GM18867 (cell line): ENCODE results near the gene WNT7A.

Source experiments
- ATAC-seq: cut with Tn5 transposase; IDR thresholded peaks from one replicate; pipeline ENCODE4 v1.9.1; 2021; ENCODE audit warnings: mild to moderate bottlenecking, moderate library complexity; ENCODE audit not compliant: unreplicated experiment

The WNT7A gene

GRCh38 chr3:13885704-13886010 lies 5.8 kb upstream of the WNT7A start:
- no peak for ATAC-seq

DNA sequence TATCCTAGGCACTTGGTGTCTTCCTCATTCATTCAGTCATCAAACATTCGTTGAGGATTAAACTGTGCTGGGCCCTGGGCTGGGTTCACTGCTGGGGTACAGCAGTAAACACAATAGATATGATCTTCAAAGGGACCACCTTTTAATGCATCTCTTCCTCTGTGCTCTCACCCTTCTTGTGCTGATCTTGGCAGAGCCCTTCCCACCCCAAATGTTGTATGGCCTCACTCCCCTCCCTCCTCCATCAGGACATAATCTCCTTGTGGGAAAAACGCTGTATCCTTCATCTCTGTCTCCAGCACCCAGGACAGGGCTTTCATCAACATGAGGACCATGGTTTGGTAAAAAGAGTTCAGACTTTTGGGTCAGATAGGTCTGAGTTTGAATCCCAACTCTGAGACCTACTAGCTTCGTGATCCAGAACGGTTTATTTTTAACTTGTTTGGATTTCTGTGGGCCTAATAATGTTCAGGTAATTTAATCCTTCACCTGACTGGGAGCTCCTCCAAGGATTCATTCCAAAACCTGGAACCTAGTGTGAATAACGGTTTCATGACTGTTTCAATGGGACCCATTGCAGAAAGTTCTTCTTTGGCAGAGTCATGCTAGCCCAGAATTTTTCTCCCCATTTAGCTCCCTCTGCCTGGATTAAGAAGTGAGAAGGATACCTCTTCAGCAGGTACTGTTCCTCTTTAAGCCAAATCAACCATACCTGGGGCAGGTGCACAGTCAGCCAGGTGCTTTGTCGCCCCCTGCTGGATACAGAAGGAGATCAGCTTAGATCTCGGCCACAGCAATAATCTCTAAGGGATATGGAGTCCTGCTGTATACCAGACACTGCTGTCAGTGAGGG lies 5.2 kb upstream of the WNT7A start:
- ATAC-seq = peak; percentile 71

DNA sequence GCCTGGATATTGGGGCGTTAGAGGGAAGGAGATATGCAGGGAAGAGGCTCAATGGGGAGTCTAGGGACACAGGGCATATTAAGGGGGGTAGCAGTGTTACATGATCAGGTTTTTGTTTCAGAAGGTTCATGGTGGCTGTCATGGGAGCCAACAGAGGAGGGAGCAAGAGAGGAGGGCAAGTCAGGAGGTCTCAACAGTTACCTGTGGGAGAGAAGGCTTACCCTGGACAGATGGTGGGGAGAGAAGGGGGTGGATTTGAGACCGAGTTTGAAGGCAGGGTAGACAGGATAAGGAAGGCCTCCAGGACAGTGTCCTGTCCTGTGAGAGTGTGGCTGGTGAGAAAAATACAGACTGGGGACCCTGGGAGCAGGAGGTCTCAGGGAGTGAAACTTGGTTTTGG lies 3.8 kb upstream of the WNT7A start:
- ATAC-seq = no peak

- no peak for ATAC-seq
Observed at GRCh38 chr3:13882876-13883275, 3.0 kb upstream of the WNT7A start.

DNA sequence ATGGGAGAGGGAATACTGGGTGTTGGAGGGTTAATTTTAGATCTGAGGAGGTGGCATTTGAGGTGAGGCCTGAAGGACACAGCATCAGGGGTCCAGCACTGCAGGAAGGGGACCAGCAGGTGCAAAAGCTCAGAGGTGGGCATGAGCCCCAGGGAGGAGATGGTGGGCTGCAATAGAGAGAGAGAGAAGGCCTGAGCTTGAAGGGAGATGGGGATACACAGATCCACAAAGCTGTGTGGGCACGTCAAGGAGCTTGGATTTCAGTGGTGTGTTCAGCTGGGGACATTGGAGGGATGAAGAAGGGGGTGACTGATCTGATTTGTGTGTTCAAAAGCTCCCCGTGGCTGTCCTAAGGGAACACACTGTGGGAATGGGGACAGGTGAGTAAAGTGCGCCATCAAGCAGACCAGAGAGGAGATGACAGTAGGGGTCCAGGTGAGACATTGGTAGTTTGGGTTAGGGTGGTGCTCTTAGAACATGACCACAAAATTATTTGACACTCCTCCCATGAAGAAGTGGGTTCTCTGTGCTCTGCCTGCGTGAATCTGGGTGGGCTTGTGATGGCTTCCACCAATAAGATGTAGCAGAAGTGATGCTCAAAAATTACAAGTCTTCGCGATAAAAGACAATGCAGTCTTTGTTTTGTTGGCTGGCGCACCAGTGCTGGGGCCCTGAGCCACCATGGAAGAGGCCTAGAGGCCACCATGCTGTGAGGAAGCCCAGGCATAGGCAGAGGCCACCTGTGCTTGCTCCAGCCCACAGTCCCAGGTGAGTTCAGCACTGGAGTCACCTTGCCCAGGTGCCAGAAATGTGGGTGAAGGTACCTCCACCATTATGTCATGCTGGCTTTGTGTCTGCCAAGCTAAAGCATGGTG lies 1.9 kb upstream of the WNT7A start:
- ATAC-seq = no peak

- ATAC-seq = no peak
Observed at GRCh38 chr3:13880811-13881156, 913 bp upstream of the WNT7A start.

- ATAC-seq = no peak
Observed at GRCh38 chr3:13879102-13879945, 547 bp downstream of the WNT7A start.

DNA sequence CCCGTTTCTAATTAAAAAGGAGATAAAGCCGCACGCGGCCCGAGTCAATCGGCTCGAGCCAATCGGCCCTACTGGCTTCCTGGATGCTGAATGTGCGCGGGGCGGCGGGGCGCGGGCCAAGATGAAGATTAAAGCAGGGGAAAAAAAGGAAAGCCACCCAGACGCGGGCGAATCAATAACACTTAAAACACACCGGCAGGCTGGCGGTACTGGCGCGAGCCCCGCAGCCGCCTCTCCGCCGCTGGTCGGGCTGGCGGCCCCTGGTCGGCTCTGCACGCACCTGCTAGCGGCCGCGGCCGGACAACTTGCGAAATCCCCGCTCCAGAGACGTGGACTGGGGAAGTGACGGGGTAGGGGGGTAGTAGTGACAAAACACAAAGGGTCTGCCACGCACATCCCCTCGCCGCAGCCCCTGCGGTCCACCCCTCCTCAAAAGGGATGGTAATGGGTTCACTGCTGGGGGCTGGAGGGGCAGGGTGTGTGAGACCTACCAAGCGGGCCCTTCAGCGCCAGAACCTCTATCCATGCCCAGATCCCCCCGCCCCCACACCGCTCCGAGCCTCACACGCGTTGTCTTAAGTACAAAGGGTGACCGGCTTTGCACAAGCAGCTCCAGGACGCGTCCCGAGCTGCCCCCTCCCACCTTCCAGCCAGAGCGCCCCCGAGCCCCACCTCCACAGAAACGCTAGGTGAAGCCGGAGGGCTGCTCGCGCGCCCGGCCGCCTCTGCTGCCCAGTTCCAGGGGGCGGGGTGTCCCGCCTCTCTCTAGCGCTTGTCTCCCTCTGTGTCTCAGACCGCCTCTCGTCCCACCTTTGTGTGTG lies 1.4 kb downstream of the WNT7A start:
- no peak for ATAC-seq

- ATAC-seq = no peak
Observed at GRCh38 chr3:13877911-13878280, 2.0 kb downstream of the WNT7A start.

- no peak for ATAC-seq
Observed at GRCh38 chr3:13876451-13877100, 3.3 kb downstream of the WNT7A start.

DNA sequence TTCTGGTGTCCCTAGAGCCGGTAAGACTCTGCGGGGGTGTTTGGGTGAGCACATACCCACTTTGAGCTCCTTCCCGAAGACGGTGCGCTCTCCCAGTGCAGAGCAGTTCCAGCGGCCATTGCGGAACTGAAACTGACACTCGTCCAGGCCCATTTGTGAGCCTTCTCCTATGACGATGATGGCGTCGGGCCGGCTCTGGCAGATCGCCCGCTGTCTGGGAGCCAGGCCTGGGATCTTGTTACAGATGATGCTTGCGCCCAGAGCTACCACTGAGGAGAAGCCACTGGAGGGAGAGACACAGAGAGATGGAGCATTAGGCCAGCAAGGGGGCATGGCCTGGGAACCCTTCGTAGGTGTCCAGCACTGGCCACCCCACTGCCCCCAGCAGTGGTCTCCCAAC lies 5.0 kb downstream of the WNT7A start:
- ATAC-seq = no peak

DNA sequence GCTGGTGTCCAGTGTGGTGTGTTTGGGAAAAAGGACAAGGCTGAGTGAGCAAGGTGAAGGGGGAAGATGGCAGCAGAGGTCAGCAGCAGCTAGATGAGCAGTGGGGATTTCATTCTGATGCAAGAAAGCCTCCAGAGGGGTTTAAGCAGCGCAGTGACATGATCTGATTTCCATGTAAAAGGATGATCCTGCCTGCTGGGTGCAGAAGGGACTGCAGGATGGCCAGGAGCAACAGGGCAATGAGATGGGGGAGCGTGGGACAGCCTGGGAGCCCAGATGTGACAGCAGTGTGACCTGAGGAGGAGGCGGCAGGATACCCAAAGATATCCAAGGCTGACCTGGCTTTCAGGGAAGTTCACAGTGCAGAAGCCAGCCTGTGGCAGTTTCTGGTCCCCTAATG lies 6.1 kb downstream of the WNT7A start:
- no peak for ATAC-seq

GRCh38 chr3:13872451-13872850 lies 7.4 kb downstream of the WNT7A start:
- ATAC-seq = no peak

DNA sequence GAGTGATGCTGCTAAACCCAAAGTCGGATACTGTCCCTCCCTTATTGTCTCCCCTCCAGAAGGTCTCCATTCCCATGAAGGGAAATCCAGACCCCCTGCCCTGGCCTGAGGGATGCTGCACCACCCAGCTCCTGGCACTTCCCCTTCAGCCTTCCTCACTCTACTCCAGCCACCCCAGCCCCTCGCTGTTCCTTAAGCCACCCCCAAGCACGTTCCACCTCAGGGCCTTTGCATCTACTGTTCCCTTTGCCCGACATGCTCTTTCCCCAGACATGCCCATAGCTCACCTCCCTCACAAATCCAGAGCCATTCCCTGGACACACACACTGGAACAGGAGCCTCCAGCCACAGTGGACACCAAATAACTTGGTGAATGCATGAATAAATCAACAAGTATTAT lies 8.1 kb downstream of the WNT7A start:
- ATAC-seq = no peak

- ATAC-seq = no peak
Observed at GRCh38 chr3:13870902-13871301, 9.0 kb downstream of the WNT7A start.

- ATAC-seq = no peak
Observed at GRCh38 chr3:13869761-13870343, 10.0 kb downstream of the WNT7A start.

DNA sequence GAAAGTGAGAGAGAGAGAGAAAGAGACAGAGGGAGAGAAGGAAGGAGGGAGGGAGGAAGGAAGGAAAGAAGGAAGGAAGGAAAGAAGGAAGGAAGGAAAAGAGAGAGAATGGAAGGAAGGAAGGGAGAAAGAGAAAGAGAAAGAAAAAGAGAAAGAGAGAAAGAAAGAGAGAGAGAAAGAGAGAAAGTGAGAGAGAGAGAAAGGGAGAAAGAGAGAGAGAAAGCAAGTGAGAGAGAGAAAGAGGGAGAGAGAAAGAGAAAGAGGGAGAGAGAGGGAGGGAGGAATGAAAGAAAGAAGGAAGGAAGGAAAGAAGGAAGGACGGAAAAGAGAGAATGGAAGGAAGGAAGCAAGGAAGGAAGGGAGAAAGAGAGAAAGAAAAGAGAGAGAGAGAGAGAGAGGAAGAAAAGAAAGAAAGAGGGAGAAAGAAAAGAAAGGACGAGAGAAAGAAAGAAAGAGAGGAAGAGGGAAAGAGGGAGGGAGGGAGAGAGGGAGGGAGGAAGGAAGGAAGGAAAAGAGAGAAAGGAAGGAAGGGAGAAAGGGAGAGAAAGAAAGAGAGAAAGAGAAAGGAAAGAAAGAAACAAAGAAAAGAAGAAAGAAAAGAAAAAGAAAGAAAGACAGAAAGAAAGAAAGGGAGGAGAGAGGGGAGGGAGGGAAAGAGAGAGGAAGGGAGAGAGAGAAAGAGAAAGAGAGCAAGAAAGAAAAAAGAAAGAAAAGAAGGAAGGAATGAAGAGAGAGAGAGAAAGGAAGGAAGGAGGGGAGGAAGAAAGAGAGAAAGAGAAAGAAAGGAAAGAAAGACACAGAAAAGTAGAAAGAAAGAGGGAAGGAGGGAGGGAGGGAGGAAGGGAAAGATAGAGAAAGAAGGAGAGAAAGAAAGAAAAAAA lies 10.8 kb downstream of the WNT7A start:
- ATAC-seq = no peak

DNA sequence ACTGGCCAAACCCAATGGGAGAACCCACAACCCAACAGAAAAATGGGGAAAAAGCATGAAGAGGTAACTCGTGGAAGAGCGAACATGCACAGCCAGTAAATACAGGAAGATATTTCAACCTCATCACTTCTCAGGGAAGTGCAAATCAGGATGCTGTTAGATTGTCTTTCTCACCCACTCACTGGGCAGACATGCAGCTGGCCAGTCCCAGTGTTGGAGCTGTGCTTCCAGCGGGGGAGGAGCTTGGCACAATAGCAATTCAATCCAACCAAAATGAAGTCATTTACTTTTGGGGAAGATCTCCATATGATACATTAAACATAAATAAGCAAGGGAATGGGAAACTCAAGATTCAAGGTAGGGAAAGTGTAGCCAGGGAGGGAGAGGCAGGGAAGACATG lies 12.1 kb downstream of the WNT7A start:
- no peak for ATAC-seq
